Brain microvascular endothelial cell (primary cell): Measurements from ENCODE around the gene ACACA.
"Not testable (repeated sequence)": the region's sequence is repeated elsewhere in the genome, so short reads cannot be mapped to it uniquely, and the experiment has no call there.

Experiments used
- DNase-seq: peaks from one replicate; pipeline ENCODE4 v3.0.0-alpha.2; 2020
- H3K27ac ChIP-seq: fragments of 250-450 bp; sonication (Bioruptor Pico); 2 replicates; pipeline ENCODE4 v1.5.1; 2020; ENCODE audit warnings: mild to moderate bottlenecking, moderate library complexity
- H3K27me3 ChIP-seq: fragments of 250-450 bp; sonication (Bioruptor Pico); replicated peaks from 2 replicates; pipeline ENCODE4 v1.5.1; 2020; ENCODE audit warnings: mild to moderate bottlenecking
- H3K36me3 ChIP-seq: fragments of 250-450 bp; sonication (Bioruptor Pico); replicated peaks from 2 replicates; pipeline ENCODE4 v1.5.1; 2020; ENCODE audit warnings: mild to moderate bottlenecking
- H3K4me3 ChIP-seq: 2 replicates; pipeline ENCODE4 v1.5.1; 2011; ENCODE audit warnings: low read depth, mild to moderate bottlenecking, control low read depth, low read length, moderate library complexity
- in situ Hi-C: cut with HindIII; loops from 2 replicates; pipeline ENCODE4 v1.10.0; 2017; ENCODE audit warnings: low sequenced_read_pairs, low pct_ligation_motif_present
- TF ChIP-seq, protein P1 (sequence below): IDR thresholded peaks from 2 replicates; pipeline ENCODE4 v1.5.1; 2011; ENCODE audit warnings: low read depth, mild to moderate bottlenecking, moderate library complexity, low read length, control low read depth, inconsistent platforms; ENCODE audit errors: missing control alignments

ACACA gene

DNA sequence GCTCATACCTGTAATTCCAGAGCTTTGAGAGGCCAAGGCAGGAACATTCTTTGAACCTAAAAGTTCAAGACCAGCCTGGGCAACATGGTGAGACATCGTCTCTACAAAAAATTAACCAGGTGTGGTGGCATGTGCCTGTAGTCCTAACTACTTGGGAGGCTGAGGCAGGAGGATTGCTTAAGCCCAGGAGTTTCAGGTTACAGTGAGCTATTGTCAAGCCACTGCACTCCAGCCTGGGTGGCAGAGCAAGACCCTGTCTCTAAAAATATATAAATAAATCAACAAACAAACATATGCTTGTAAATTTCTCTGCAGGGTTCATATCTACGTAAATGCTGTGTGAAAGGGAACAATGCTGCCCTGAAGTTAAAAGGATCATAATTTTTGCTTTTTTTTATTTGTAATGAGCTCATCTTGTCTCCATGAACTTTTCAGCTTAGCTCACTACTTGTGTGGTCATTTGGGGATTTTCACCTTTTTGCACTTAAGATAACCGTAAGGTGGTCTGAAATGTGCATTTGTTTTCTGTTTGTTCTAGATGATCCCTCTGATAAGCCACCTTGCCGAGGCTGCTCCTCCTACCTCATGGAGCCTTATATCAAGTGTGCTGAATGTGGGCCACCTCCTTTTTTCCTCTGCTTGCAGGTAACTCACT is 16.5 kb upstream of the ACACA start:
- Histone ChIP-seq H3K27me3 (no peaks in the 10 kb centered on the region), H3K4me3 (no peak overlapping the region), H3K27ac (no peak overlapping the region), H3K36me3 (peaks cover 26% of the 10 kb centered on the region)
- in situ Hi-C loops = no loop called here
- TF ChIP-seq, protein P1, sequence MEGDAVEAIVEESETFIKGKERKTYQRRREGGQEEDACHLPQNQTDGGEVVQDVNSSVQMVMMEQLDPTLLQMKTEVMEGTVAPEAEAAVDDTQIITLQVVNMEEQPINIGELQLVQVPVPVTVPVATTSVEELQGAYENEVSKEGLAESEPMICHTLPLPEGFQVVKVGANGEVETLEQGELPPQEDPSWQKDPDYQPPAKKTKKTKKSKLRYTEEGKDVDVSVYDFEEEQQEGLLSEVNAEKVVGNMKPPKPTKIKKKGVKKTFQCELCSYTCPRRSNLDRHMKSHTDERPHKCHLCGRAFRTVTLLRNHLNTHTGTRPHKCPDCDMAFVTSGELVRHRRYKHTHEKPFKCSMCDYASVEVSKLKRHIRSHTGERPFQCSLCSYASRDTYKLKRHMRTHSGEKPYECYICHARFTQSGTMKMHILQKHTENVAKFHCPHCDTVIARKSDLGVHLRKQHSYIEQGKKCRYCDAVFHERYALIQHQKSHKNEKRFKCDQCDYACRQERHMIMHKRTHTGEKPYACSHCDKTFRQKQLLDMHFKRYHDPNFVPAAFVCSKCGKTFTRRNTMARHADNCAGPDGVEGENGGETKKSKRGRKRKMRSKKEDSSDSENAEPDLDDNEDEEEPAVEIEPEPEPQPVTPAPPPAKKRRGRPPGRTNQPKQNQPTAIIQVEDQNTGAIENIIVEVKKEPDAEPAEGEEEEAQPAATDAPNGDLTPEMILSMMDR = no peak
- no peak for DNase-seq

DNA sequence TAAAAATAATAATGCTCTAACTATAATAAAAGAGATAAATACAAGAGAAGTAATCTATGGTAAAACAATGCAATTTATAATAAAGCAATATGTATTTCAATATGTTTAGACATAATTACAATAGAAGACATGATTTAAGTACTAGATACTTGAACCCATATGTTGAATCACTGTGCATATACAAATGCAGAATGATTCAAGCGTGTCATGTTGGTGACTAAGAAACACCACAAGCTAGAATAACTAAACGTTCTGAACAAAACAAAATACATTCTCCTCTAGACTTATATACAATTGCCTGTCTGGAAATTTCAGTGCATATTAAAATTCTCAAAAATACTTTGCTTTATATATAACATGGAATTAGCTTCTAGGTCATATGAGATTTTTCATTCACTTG is 11.2 kb upstream of the ACACA start:
- TF ChIP-seq, protein P1 = no peak
- no peak overlapping the region for H3K27ac ChIP-seq
- no peak overlapping the region for H3K4me3 ChIP-seq
- in situ Hi-C loops = no loop called here
- no peaks in the 10 kb centered on the region for H3K27me3 ChIP-seq
- peaks cover 24% of the 10 kb centered on the region for H3K36me3 ChIP-seq
- peak; percentile 4 for DNase-seq

DNA sequence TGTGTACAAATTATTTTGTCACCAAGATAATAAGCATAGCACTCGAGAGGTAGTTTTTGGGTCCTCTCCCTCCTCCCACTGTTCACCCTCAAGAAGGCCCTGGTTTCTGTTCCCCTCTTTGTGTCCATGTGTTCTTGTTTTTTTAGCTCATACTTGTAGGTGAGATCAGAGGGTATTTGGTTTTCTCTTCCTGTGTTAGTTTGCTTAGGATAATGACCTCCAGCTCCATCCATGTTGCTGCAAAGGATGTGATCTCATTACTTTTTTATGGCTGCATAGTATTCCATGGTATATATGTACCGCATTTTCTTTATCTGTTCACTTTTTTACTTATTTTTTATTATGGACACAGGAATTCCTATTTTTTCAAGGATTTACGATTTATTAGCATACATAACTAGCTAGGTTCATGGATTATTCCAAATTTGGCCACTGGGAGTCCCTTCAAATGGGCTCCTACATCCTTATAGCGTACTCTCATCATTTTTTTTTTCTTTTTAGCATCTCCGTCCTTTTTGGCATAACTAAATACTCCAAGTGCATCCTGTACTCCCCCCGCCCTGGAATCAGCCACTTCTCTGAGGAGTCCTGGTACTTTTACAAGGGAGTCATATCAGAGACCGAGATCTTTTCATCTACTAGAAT is 7.4 kb upstream of the ACACA start:
- TF ChIP-seq, protein P1 = peak; percentile 48
- Histone ChIP-seq H3K4me3 (no peak overlapping the region), H3K27ac (no peak overlapping the region), H3K36me3 (peaks cover 25% of the 10 kb centered on the region), H3K27me3 (no peaks in the 10 kb centered on the region)
- in situ Hi-C loops = no loop called here
- DNase-seq = no peak

DNA sequence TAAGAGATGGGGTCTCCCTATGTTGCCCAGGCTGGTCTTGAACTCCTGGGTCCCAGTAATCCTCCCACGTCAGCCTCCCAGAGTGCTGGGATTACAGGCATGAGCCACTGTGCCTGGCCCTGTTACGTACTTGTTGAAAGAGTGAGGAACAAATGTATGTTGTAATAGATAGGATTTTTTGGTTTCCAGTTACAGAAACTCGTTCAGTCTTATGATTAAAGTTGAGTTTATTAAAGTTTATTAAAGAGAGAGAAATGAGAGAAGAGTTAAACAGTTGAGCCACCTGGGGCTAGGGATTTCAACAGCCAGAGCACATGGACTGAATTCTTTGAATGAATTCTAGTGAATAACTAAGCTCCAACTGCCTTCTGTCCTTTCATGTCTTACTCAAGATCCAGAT is 3.7 kb upstream of the ACACA start:
- Histone ChIP-seq H3K27me3 (no peaks in the 10 kb centered on the region), H3K27ac (no peak overlapping the region), H3K36me3 (peaks cover 17% of the 10 kb centered on the region), H3K4me3 (no peak overlapping the region)
- DNase-seq = no peak
- TF ChIP-seq, protein P1 = no peak
- in situ Hi-C loops = no loop called here

DNA sequence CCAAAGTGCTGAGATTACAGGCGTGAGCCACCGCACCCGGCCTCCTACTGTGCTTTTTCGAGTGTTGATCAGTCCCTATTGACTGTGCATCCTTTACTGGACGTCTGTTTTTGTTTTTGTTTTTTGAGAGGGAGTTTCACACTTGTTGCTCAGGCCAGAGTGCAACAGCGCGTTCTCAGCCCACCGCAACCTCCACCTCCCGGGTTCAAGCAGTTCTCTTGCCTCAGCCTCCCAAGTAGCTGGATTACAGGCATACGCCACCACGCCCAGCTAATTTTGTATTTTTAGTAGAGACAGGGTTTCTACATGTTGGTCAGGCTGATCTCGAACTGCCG is 1.5 kb upstream of the ACACA start:
- H3K36me3 ChIP-seq, in situ Hi-C loops, H3K27ac ChIP-seq, DNase-seq, H3K27me3 ChIP-seq, H3K4me3 ChIP-seq: not testable (repeated sequence)

DNA sequence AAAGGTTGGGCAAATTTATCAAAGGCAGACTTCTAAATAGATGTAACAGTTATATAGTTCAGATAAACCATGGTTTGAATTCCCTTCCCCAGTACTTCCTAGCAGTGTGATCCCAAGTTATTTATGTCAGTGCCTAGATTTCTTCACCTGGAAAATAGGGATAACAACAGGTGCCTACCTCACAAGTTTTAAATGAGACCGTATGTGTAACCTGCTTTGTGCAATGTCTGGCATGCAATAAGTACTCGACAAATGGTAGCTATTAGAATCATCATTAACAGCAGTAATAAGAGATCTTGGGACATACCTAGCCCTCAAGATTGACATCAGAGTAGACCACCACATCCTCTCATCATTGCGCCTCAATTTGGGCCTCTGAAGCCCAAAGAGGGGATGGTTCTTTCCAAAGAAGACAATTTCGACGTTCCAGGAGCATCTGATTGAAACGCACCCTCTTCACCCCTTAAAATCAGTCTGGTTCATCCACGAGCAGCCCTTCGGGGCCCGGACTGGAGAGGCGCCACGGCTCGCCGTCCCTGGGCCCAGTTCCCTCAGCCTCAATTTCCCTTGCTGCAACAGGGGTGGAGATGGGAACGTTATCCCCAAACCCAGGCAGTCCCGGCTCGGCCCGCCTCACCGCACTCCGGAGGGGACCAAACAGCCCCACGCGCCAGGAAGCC is 541 bp downstream of the ACACA start:
- in situ Hi-C loops = no loop called here
- Histone ChIP-seq H3K36me3 (no peaks in the 10 kb centered on the region), H3K27me3 (no peaks in the 10 kb centered on the region), H3K27ac (peak overlapping the region; percentile 82), H3K4me3 (peak overlapping the region; percentile 86)
- no peak for DNase-seq
- TF ChIP-seq, protein P1 = no peak

DNA sequence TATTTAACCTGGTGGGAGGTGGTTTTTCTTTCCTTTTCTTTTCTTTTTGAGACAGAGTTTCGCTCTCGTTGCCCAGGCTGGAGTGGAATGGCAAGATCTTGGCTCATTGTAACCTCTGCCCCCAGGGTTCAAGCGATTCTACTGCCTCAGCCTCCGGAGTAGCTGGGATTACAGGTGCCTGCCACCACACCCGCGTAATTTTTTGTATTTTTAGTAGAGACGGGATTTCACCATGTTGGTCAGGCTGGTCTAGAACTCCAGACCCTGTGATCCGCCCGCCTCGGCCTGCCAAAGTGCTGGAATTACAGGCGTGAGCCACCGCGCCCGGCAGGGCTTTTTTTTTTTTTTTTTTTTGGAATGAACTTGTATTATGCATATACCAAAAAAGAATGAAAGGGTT is 1.1 kb downstream of the ACACA start:
- in situ Hi-C loops, H3K27me3 ChIP-seq, H3K27ac ChIP-seq, H3K36me3 ChIP-seq, DNase-seq: not testable (repeated sequence)
- peak overlapping the region; percentile 86 for H3K4me3 ChIP-seq
